Inferior parietal cortex (tissue), 1 donor: ENCODE data around the gene LAMC3.
"Not testable (repeated sequence)": the region's sequence is repeated elsewhere in the genome, so short reads cannot be mapped to it uniquely, and the experiment has no call there.

Source experiments
- DNase-seq: peaks from one replicate; pipeline ENCODE4 v3.0.0-alpha.2; 2016; ENCODE audit errors: extremely low spot score

The LAMC3 gene

GRCh38 chr9:131028931-131029573, 20.1 kb downstream of the LAMC3 start:
- no peak for DNase-seq

GRCh38 chr9:131029574-131029952, 20.6 kb downstream of the LAMC3 start:
- DNase-seq = no peak

- no peak for DNase-seq
Measured at GRCh38 chr9:131030239-131031004, 21.4 kb downstream of the LAMC3 start.

GRCh38 chr9:131031005-131031641, 22.1 kb downstream of the LAMC3 start:
- no peak for DNase-seq

- no peak for DNase-seq
Measured at GRCh38 chr9:131031642-131032005, 22.6 kb downstream of the LAMC3 start.

GRCh38 chr9:131032384-131032783, 23.4 kb downstream of the LAMC3 start:
- no peak for DNase-seq

GRCh38 chr9:131033269-131034224, 24.6 kb downstream of the LAMC3 start:
- no peak for DNase-seq

GRCh38 chr9:131034268-131034667, 25.3 kb downstream of the LAMC3 start:
- no peak for DNase-seq

GRCh38 chr9:131034749-131035148, 25.8 kb downstream of the LAMC3 start:
- DNase-seq = not testable (repeated sequence)

GRCh38 chr9:131035548-131035947, 26.6 kb downstream of the LAMC3 start:
- no peak for DNase-seq

- no peak for DNase-seq
Measured at GRCh38 chr9:131036071-131036470, 27.1 kb downstream of the LAMC3 start.

GRCh38 chr9:131036529-131037334, 27.8 kb downstream of the LAMC3 start:
- no peak for DNase-seq

GRCh38 chr9:131037335-131038255, 28.6 kb downstream of the LAMC3 start:
- no peak for DNase-seq

- DNase-seq = no peak
Measured at GRCh38 chr9:131038256-131039128, 29.5 kb downstream of the LAMC3 start.

GRCh38 chr9:131039129-131039954, 30.4 kb downstream of the LAMC3 start:
- DNase-seq = no peak

GRCh38 chr9:131042666-131043065, 33.7 kb downstream of the LAMC3 start:
- no peak for DNase-seq

GRCh38 chr9:131043087-131043486, 34.1 kb downstream of the LAMC3 start:
- DNase-seq = no peak

GRCh38 chr9:131043646-131044045, 34.7 kb downstream of the LAMC3 start:
- no peak for DNase-seq
